K562 (cell line): ENCODE results near the gene B4GALT1. TPM values are rescaled to one million over a fixed set of nuclear protein-coding genes. Genes with fewer than 3 reads are reported as not detected.

ENCODE experiments used
- ATAC-seq: fragments of 200-7000 bp; cut with Tn5 transposase; 3 replicates; pipeline ENCODE4 v1.9.1; 2020; ENCODE audit warnings: moderate library complexity
- BruUV-seq: library from RNA; stranded (reverse); fragments of 400-500 nt; replicated peaks from 2 replicates; lab custom pipeline; 2021; lab: Mats Ljungman, UMichigan
- CTCF ChIA-PET: fragments of 300-600 bp; formaldehyde crosslinking; extraction: SDS; loops from one replicate; lab custom pipeline; 2021; ENCODE audit warnings: low intra/inter-chr PET ratio; lab: Yijun Ruan, JAX
- POLR2A ChIA-PET: fragments of 300-600, 350-650 bp; sonication (Branson Sonifier 250); formaldehyde crosslinking; extraction: SDS; loops from one replicate; lab custom pipeline; 2021; ENCODE audit warnings: antibody characterized with exemption, inconsistent platforms; lab: Yijun Ruan, JAX
- DNase-seq, 4 experiments: peaks; one replicate each; pipeline versions ENCODE4 v3.0.0 to v3.0.0-alpha.2; 2011 to 2018; ENCODE audit warnings: low spot score in 3 of 4, mixed read lengths in 3 of 4; ENCODE audit errors: extremely low read depth in 1 of 4
- FAIRE-seq: peaks from 2 replicates; lab custom pipeline; 2011; peaks lifted over from hg19 to GRCh38; lab: Jason Lieb, UNC
- H2AFZ ChIP-seq: 2 replicates; pipeline ENCODE4 v1.6.0; 2011; ENCODE audit warnings: low read depth, low read length, control low read depth, inconsistent platforms
- H3K27ac ChIP-seq: fragments of 200-600 bp; 3 replicates; pipeline ENCODE4 v1.8.0; 2011; ENCODE audit warnings: low read depth, mild to moderate bottlenecking, control low read depth, inconsistent platforms, low read length, moderate library complexity, mixed read lengths; ENCODE audit errors: extremely low read depth
- H3K27me3 ChIP-seq, 2 experiments: fragments of 300-600 bp in 1 of 2; 2 replicates in 1 of 2; 3 replicates in 1 of 2; pipeline versions ENCODE4 v1.6.0 to v1.8.0; 2011; ENCODE audit warnings: inconsistent platforms in 2 of 2, low read length in 2 of 2, mild to moderate bottlenecking in 1 of 2, mixed read lengths in 1 of 2, moderate library complexity in 1 of 2; ENCODE audit not compliant: control insufficient read depth in 2 of 2, insufficient read depth in 2 of 2
- H3K36me3 ChIP-seq: fragments of 300-600 bp; 3 replicates; pipeline ENCODE4 v1.8.0; 2011; ENCODE audit warnings: mild to moderate bottlenecking, low read length, inconsistent platforms; ENCODE audit not compliant: control insufficient read depth, insufficient read depth
- H3K4me1 ChIP-seq, 2 experiments: fragments of 200-600 bp in 1 of 2; replicated peaks in 1 of 2; 2 replicates in 1 of 2; 3 replicates in 1 of 2; pipeline versions ENCODE4 v1.5.1 to v1.8.0; 2011; ENCODE audit warnings: inconsistent platforms in 2 of 2, low read length in 2 of 2, mild to moderate bottlenecking in 1 of 2, mixed read lengths in 1 of 2, moderate library complexity in 1 of 2; ENCODE audit not compliant: control insufficient read depth in 2 of 2, insufficient read depth in 2 of 2
- H3K4me2 ChIP-seq: 2 replicates; pipeline ENCODE4 v1.6.1; 2011; ENCODE audit warnings: low read length, control low read depth, inconsistent platforms, mixed read lengths; ENCODE audit not compliant: insufficient read depth
- H3K4me3 ChIP-seq: fragments of 200-600 bp; sonication (generic), shearing (Covaris generic); 2 replicates; pipeline ENCODE4 v1.5.1; 2016; ENCODE audit warnings: control low read depth, inconsistent platforms
- H3K79me2 ChIP-seq: fragments of 200-600 bp; 3 replicates; pipeline ENCODE4 v1.8.0; 2011; ENCODE audit warnings: low read length, inconsistent platforms; ENCODE audit not compliant: control insufficient read depth, insufficient read depth
- H3K9ac ChIP-seq, 2 experiments: 2 replicates each; pipeline versions ENCODE4 v1.6.0 to v1.6.1; 2011; ENCODE audit warnings: low read depth in 2 of 2, low read length in 2 of 2, control low read depth in 1 of 2, inconsistent platforms in 1 of 2, mild to moderate bottlenecking in 1 of 2, mixed read lengths in 1 of 2; ENCODE audit not compliant: insufficient read depth in 1 of 2
- H3K9me1 ChIP-seq: one replicate; pipeline ENCODE4 v1.6.0; 2011; ENCODE audit warnings: inconsistent platforms, mild to moderate bottlenecking, low read length, moderate library complexity; ENCODE audit not compliant: control insufficient read depth, insufficient read depth
- H3K9me3 ChIP-seq: replicated peaks from 2 replicates; pipeline ENCODE4 v1.5.1; 2011; ENCODE audit warnings: low read depth, low read length, inconsistent platforms; ENCODE audit not compliant: control insufficient read depth, insufficient read depth
- H4K20me1 ChIP-seq: replicated peaks from 2 replicates; pipeline ENCODE4 v1.6.1; 2011; ENCODE audit warnings: low read length, inconsistent platforms, mixed read lengths; ENCODE audit not compliant: control insufficient read depth, insufficient read depth
- PURB ChIP-seq: sonication (generic); formaldehyde crosslinking; IDR thresholded peaks from 2 replicates; pipeline ENCODE4 v1.9.0; 2021; ENCODE audit warnings: low read depth, mild to moderate bottlenecking, missing genetic modification reagents
- SIN3A ChIP-seq, 2 experiments: fragments of 150-350 bp in 1 of 2; IDR thresholded peaks; 2 replicates each; pipeline ENCODE4 v1.6.1; 2011 to 2016; ENCODE audit warnings: borderline replicate concordance in 2 of 2, low read depth in 2 of 2, low read length in 2 of 2, mild to moderate bottlenecking in 2 of 2, moderate library complexity in 2 of 2; ENCODE audit not compliant: control insufficient read depth in 1 of 2
- STAT5A ChIP-seq: IDR thresholded peaks from 2 replicates; pipeline ENCODE4 v1.6.1; 2012; ENCODE audit warnings: low read length, inconsistent platforms, borderline replicate concordance
- ZFP36 ChIP-seq: fragments of 150-350 bp; IDR thresholded peaks from 2 replicates; pipeline ENCODE4 v1.6.1; 2018; ENCODE audit warnings: low read length, low read depth; ENCODE audit not compliant: partially characterized antibody
- whole genome bisulfite sequencing: fragments of 100-300 bp; shearing (Covaris generic); methylation state at CpG from one replicate; pipeline ENCODE4 v1.1.6; 2016; ENCODE audit warnings: low coverage, mixed read lengths; ENCODE audit not compliant: insufficient coverage; ENCODE audit errors: missing lambda C conversion rate; 5-methylcytosine and 5-hydroxymethylcytosine counted together
- in situ Hi-C: fragments of 300-500 bp; cut with MboI; formaldehyde crosslinking; loops from 4 replicates; pipeline ENCODE4 v1.15.0; 2018; ENCODE audit warnings: inconsistent platforms, mixed read lengths
- intact Hi-C: fragments of 100-400 bp; cut with micrococcal nuclease; formaldehyde crosslinking; loops from 2 replicates; pipeline ENCODE4 v1.14.2; 2022
- polyA plus RNA-seq, 8 experiments: library from polyadenylated mRNA; depleted of rRNA in 4 of 8; stranded (reverse) in 5 of 8; unstranded in 3 of 8; fragments of >200 nt; fragmentation: Nextera tagmentation in 2 of 8; fragmentation: Illumina TruSeq in 1 of 8; extraction: Ambion mirVana in 2 of 8; extraction: Trizol in 1 of 8; gene quantifications; 2 replicates each; pipeline versions ENCODE4 v1.2.1 to v1.2.3, GENCODE V29; 2011 to 2014; ENCODE audit warnings: inconsistent platforms in 1 of 8, missing spikeins in 1 of 8
- total RNA-seq, 7 experiments: library from RNA; depleted of rRNA in 6 of 7; stranded (reverse); fragments of >200 nt in 6 of 7; fragmentation: Illumina TruSeq in 2 of 7; extraction: Trizol in 2 of 7; gene quantifications; 2 replicates each; pipeline versions ENCODE4 v1.2.1 to v1.2.3, GENCODE V29; 2011 to 2021; ENCODE audit warnings: low replicate concordance in 1 of 7
- TF ChIP-seq, protein P1 (sequence below): sonication (generic); formaldehyde crosslinking; IDR thresholded peaks from 2 replicates; pipeline ENCODE4 v1.4.0; 2020; ENCODE audit warnings: mild to moderate bottlenecking, missing genetic modification reagents
- TF ChIP-seq, protein P2 (sequence below): fragments of 250-450 bp; sonication (Bioruptor Pico); IDR thresholded peaks from 2 replicates; pipeline ENCODE4 v1.8.0; 2021; ENCODE audit warnings: mild to moderate bottlenecking, moderate library complexity

B4GALT1 gene
- total and polyA plus RNA-seq, 9 of the 15 experiments (the other 6 are each of a cell fraction or from before 2014, with no cell fraction given), result 4.1 to 26.8 (median 7.1) TPM

DNA sequence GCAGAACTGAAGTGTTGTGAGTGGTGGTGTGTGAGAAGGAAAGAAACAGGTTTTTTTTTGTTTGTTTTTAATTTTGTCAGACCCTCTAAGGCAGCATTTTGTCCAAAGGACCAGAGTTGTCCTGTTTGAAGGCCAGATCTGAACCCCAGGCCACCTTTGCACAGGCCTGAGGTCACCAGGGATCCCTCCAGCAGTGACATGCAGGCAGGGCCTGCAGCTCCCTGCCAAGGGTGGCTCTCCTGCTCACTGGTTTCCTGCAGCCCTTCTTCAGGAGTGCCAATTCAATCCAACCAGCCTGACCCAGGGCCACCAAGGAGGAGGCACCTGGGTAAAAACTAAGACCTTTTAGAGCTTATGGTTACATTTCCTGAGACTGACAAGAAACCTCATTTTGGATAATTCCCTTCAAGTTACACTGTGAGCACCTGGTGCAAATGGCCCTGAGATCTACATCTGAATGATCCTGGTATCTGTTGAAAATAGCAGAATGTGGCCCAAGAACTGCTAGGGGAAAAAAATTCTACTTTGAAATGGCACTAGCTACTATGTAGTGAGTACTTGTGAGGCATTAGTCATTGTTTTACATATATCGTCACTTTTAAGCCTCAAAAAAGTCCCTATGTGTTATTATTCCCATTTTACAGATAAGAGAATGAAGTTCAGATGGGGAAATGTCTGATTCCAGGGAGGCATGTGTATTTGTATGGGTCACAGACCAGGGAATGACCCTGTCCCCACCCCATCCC is 57.1 kb downstream of the B4GALT1 start:
- WGBS, result 69% methylated on average over 1 of the region's 1 CpG
- Histone ChIP-seq H3K27me3 (no peaks in the 10 kb centered on the region), H3K4me2 (no peak overlapping the region), H3K9me3 (no peaks in the 10 kb centered on the region), H4K20me1 (no peaks in the 10 kb centered on the region; the same call in 1 of the 2 replicates), H3K27ac (no peak overlapping the region), H3K4me3 (no peak overlapping the region), H3K79me2 (no peaks in the 10 kb centered on the region), H3K9ac (peak overlapping the region in 1 of 2 experiments; percentile 55; a peak in 1 of 4 replicates), H2AFZ (no peak overlapping the region), H3K36me3 (peaks cover 26% of the 10 kb centered on the region; the same call in 2 of the 3 replicates), H3K4me1 (peaks cover 3 to 6% of the 10 kb centered on the region in 2 experiments; a peak in 2 of 5 replicates), H3K9me1 (no peaks in the 10 kb centered on the region)
- intact Hi-C loops (no loop called here), in situ Hi-C loops (loop anchor here (10.0 kb wide), 1 partner anchor 125 kb away; no protein-coding TSS in a partner anchor)
- ChIA-PET POLR2A (interaction anchor here (1.3 kb wide), 1 partner anchor 130 kb away, joined by 3 read pairs; the partner anchor contains the start of gene SPINK4), CTCF (no interaction called here)
- ATAC-seq, result no peak; the same call in 2 of the 3 replicates
- no TSS peak for BruUV-seq
- TF ChIP-seq PURB (no peak), STAT5A (no peak)
- no peak for DNase-seq
- no peak for FAIRE-seq

DNA sequence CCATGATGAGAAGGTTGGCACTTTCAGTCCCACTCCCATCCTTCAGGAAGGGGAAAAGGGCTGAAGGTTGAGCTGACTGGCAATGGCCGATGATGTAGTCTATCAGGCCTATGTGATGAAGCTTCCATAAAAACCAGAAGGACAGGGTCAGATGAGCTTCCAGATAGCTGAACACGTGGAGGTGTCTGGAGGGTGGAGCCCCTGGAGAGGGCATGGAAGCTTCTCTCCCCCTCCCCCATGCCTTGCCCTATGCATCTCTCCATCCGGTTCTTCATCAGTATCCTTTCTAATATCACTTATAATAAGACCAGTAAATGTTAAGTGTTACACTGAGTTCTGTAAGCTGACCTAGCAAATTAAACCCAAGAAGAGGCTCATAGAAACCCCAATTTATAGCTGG is 58.0 kb downstream of the B4GALT1 start:
- Histone ChIP-seq H3K36me3 (peaks cover 21% of the 10 kb centered on the region; the same call in 2 of the 3 replicates), H3K4me1 (peaks cover 3 to 6% of the 10 kb centered on the region in 2 experiments; a peak in 2 of 5 replicates), H3K4me2 (no peak overlapping the region), H2AFZ (no peak overlapping the region), H3K9ac (no peak overlapping the region), H4K20me1 (no peaks in the 10 kb centered on the region; the same call in 1 of the 2 replicates), H3K79me2 (no peaks in the 10 kb centered on the region), H3K4me3 (no peak overlapping the region), H3K9me3 (no peaks in the 10 kb centered on the region), H3K27ac (no peak overlapping the region), H3K27me3 (no peaks in the 10 kb centered on the region), H3K9me1 (no peaks in the 10 kb centered on the region)
- ATAC-seq, result no peak; the same call in 2 of the 3 replicates
- no peak for DNase-seq
- intact Hi-C loops, result no loop called here
- BruUV-seq, result no TSS peak
- POLR2A ChIA-PET, result interaction anchor here (0.9 to 1.3 kb wide), 3 partner anchors 18 to 131 kb away, joined by 3 read pairs; partner anchors contain the start of gene SPINK4
- 50% methylated on average over 2 of the region's 3 CpGs for WGBS
- CTCF ChIA-PET, result no interaction called here
- in situ Hi-C loops, result loop anchor here (10.0 kb wide), 1 partner anchor 126 kb away; no protein-coding TSS in a partner anchor
- no peak for FAIRE-seq
- no peak for TF ChIP-seq ZFP36
- TF ChIP-seq, protein P1, sequence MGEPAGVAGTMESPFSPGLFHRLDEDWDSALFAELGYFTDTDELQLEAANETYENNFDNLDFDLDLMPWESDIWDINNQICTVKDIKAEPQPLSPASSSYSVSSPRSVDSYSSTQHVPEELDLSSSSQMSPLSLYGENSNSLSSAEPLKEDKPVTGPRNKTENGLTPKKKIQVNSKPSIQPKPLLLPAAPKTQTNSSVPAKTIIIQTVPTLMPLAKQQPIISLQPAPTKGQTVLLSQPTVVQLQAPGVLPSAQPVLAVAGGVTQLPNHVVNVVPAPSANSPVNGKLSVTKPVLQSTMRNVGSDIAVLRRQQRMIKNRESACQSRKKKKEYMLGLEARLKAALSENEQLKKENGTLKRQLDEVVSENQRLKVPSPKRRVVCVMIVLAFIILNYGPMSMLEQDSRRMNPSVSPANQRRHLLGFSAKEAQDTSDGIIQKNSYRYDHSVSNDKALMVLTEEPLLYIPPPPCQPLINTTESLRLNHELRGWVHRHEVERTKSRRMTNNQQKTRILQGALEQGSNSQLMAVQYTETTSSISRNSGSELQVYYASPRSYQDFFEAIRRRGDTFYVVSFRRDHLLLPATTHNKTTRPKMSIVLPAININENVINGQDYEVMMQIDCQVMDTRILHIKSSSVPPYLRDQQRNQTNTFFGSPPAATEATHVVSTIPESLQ (CRISPR knock-in tag), result no peak
- TF ChIP-seq, protein P2, sequence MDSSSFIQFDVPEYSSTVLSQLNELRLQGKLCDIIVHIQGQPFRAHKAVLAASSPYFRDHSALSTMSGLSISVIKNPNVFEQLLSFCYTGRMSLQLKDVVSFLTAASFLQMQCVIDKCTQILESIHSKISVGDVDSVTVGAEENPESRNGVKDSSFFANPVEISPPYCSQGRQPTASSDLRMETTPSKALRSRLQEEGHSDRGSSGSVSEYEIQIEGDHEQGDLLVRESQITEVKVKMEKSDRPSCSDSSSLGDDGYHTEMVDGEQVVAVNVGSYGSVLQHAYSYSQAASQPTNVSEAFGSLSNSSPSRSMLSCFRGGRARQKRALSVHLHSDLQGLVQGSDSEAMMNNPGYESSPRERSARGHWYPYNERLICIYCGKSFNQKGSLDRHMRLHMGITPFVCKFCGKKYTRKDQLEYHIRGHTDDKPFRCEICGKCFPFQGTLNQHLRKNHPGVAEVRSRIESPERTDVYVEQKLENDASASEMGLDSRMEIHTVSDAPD (CRISPR knock-in tag), result no peak
- no peak for TF ChIP-seq SIN3A (IDR thresholded peaks at IDR 0.05; ENCODE audit: borderline replicate concordance in 2 of 2, control insufficient read depth in 1 of 2, low read depth in 2 of 2, low read length in 2 of 2)
